Measurements from ENCODE around the gene GFAP. TPM values are rescaled to one million over a fixed set of nuclear protein-coding genes. Genes with fewer than 3 reads are reported as not detected.
A peak's percentile ranks its signal among the peaks of the same experiment; 100 is the strongest.
"Not testable (repeated sequence)": the region's sequence is repeated elsewhere in the genome, so short reads cannot be mapped to it uniquely, and the experiment has no call there.

Gene GFAP
- not detected in 2 replicates for total RNA-seq (2014; rRNA removed; shearing (Covaris generic))

DNA sequence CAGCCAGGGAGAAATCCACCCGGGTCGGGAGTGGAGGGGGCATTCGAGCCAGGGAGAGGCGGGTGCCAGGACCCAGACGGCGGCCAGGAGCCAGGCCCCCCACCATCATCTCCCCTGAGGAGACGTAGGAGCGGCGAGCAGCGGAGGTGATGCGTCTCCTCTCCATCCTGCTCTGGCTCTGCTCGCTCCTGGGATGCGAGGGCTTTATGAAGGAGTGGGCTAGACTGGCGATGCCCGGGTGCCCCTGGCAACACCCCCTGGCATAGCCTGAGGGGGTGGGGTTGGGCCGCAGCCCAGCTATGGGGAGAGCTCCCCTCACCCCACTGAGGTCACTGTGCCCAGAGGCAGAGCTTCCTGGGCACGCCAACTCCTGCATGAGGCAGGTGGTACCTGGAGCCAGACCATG lies at the start of gene GFAP:
TSS of gene GFAP (minus strand) at position 180 of the 406 bp plus-strand sequence. CDS start at position 166, 14 bp downstream.
- DNase-seq (ENCODE audit: low spot score), result no peak

DNA sequence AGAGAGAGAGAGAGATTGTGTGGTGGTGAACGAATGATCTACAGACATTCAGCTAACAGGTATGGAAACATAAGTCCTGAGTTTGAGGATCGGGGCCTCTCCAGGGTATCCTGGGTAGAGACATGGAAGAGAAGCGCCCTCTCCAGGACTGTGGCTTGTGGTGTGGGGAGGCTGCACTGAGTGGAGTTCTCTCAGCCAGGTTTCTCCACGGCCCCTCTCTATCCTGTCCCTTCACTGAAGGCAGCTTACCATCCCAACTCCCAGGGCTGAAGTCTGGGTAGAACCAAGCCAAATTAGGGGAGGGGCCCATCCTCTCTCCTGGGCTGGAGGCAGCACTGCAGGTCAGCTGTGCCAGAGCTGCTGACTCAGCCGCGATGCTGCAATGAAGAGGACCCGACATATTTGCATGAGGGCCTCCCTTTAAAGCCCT lies 46.6 kb upstream of the GFAP start:
- DNase-seq (ENCODE audit: low spot score), result no peak

DNA sequence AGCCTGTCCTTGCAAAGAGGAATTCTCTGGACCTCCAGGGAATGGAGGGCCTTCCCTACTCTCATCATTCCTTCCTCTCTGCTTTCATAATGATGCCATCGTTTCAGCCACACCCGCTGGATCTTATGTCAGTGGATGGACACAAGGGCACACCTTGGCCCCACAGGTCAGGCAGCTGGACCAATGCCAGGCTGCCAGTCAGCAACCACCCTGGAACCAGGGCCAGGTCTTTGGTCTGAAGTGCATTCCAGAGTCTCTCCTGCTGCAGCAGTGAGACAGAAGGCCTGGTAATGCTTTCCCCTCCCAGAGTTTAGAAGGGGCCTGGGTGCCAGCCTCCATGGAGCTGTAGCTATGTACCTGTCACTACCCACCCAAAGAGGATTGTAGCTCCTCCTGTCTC lies 45.4 kb upstream of the GFAP start:
- no peak for DNase-seq (ENCODE audit: low spot score)

DNA sequence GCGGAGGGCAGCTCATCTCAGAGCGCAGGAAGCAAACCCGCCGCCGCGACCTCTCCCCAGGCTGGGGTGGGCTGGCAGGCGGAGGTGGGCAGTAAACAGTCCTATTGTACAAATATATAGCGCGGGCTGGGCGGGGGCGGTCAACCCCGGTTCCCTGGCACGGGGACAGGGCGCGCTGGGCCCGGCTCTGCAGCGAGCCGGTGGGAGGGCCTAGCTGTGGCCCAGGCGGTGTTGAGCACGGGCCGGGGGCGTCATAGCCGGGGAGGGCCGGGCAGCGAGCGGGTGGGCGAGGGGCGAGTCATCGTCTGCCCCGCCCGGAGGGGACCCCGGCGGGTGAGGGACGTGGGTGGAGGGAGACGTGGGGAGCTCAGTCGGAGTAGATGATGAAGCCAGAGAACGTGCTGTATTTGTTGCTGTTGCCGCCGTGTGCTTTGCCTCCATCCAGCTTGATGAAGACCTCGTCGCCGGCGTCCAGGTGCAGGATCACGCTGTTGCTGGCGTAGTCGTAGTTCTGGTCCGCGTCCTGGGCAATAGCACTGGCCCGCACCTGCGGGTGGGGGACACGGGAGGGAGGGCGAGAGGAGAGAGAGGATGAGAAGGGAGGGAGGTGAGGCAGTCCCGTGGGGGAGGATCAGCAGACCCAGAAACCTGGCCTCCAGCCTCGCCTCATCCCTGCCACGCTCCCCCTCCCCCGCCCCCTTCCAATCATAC lies 44.7 kb upstream of the GFAP start:
- no peak for DNase-seq (ENCODE audit: low spot score)

DNA sequence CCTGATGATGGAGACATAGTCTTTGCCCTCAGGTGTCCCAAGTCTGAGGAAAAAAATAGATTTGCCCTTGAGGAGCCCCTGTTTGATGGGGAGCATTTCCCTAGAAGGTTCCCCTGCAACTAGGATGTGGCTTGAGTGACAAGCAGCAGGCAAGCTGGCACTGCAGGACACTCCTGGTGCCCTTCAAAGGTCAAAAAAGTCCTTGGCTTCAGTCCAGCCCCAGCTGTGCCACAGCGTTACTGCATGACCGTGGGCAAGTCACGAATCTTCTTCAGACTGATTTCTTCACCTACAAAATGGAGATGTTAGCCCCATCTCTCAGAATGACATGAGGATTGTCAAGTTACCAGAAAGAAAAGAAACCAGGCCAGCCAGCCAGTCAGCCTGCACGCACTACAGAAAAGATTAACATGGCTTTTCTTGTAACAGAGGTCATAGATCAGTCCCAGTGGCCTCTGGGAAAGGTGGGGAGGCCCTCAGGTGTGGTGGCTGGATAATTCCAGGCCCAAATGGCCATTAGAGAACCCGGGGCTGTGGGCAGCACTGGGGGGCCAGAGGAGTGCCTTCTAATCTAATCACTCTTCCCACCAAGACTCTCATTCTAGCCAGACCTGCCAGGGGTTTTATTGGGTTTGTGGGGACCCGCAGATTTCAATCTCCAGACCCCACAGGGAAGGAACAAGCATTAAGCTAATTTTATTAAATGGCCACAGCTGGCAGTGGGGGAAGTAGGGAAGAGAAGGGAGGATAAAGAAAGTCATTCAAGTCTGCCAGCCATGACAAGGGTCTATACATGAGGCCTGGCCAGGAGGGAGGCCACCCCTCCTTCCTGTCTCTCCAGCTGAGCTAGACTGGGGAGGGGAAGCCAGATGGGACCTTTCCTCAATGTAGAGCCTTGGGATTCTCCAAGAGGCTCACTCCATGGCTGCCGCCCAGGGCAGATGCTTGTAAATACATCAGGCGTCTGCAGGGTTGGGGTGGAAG lies 42.0 kb upstream of the GFAP start:
- no peak for DNase-seq (ENCODE audit: low spot score)

DNA sequence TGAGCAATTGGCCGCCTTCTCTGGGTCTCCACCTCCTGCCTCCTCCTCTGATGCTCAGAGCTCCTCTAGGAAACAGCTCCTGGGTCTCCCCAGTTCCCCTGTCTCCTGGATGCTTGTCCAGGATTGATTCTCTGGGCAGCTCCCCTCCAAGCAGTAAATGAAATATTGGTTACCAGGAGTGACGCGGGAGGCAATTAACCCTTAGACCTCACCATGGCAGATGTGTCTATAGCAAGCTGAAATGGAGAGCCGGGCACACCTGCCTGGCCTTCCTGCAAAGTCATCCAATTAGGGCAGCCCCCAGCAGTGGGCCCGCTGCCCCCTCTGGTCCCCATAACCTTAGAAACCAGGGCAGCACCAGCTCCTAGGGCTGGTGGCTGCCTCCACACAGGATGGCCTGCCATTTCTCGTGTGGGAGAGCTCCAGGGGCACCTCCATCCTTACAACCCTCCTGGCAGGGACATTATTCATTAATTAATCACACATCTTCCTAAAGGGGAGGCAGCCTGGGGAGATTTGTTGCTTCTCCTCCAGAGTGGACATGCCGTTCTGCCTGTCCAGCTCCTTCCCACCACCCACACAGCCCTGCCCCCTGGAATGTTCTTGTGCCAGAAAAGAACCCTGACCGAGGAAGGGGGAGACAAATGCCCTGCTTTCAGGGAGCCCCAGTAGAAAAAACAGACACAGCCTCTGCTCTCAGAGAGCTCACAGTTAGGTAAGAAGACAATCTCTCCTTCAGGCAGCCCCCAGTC lies 40.5 kb upstream of the GFAP start:
- no peak for DNase-seq (ENCODE audit: low spot score)

DNA sequence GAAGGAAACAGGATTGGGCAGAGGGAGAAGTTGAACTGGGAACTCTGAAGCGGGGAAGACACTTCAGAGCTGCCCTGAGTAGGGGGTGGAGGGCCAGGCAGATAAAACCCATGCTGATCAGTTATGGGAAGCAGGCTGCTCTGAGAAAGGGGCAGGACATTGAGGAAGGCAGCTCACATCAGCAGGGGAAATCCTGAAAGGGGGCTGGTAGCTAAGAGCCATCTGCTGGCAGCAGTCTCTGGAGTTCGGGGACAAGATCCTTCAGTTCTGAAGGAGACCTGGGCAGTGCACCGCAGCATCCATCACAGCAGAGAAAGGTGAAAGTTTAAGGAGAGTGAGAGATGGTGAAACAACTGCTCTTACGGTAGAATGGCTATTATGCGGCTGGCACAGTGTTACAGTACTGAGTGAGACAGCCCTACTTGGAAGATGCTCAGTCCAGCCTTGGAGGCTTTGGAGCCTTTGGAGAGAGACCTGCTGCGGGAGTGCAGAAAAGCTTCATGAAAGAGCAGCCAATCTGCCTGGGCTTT lies 37.7 kb upstream of the GFAP start:
- no peak for DNase-seq (ENCODE audit: low spot score)

DNA sequence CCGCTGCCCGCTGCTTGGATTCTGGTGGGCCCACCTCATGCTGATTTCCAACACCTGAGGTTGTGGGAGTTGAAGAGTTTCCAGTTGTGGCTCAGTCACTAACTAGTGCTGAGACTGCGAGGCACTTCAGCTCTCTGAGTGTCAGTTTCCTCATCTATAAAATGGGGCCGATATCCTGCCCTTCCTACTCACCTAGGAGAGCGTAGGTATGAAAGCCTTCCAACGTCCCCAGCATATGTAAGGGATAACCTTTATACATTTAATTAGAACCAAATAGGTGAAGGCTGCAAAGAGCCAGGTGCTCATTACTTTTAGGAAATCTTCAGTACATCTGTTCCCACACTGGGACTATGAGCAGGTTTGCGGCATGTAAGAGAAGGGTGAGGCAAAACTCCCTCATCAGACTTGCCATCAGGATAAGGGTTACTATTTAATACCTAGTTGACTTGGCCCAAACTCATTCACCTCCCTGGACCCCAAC lies 33.1 kb upstream of the GFAP start:
- no peak for DNase-seq (ENCODE audit: low spot score)

DNA sequence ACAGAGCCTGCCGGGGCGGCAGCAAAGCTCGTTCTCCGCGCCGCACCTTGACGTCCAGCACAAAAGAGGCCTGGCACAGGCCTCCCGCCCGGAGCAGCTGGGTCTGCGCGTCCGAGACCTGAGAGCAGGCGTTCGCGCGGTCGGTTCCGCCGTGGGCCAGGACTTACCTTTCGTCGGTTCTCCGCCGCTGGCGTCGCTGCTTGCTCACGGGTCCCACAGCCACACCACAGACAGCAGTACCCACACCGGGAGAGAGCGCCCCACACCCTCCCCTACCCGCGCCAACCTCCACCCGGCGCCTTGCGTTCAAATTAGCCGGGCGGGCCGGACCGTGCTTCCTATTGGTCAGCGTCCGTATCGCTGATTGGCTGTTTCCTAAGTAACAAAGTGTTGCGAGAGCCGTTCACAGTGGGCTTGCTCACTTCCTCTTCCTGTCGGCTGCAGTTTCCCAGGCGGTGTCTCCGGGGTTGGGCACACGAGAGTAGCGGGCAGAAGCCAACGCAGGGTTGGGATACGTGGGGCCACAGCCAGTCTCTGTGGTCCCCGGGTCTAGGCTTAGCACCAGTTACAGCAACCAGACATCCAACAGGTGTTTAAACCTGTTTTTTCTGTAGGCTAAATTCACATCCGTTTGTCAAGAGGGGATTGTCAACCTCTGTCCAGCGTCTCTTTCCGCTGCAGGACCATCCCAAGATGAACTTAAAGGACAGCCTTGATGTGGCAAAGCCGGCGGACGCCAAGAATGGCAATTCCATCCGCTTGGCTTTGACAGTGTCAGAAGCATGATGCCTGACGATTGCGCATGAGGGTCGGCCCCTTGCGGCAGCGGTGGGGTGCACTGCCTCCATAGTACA lies 32.4 kb upstream of the GFAP start, which contains the start of gene KIF18B:
TSS of gene KIF18B (minus strand) at position 313 of the 854 bp plus-strand sequence. CDS start 11,429 bp downstream, outside the sequence.
- peak; percentile 99 for DNase-seq (ENCODE audit: low spot score)

DNA sequence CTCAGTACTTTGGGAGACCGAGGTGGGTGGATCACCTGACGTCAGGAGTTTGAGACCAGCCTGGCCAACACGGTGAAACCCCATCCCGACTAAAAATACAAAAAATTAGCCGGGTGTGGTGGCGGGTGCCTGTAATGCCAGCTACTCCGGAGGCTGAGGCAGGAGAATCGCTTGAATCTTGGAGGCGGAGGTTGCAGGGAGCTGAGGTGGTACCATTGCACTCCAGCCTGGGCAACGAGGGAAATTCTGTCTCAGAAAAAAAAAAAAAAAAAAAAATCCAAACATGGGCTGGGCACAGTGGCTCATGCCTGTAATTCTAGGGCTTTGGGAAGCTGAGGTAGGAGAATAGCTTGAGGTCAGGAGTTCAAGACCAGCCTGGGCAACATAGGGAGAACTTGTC lies 30.4 kb upstream of the GFAP start:
- DNase-seq (ENCODE audit: low spot score), result not testable (repeated sequence)

DNA sequence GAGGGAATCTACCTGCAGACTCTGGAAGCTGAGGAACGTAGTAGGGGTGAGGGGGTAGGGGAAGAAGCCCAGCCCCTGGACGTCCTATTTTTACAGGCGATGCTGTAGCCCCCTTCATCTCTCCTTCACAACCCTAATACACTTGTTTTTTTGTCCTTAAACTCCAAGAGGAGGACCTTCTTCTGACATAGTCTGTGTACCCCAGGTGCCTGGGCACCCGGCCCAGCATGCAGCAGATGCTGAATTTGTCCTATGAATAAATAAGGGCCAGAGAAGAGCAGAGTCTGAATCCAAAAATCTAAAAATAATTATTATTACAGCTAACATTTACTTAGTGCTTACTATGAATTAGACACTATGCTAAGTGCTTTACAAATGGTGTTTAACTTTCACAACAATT lies 27.2 kb upstream of the GFAP start:
- no peak for DNase-seq (ENCODE audit: low spot score)

DNA sequence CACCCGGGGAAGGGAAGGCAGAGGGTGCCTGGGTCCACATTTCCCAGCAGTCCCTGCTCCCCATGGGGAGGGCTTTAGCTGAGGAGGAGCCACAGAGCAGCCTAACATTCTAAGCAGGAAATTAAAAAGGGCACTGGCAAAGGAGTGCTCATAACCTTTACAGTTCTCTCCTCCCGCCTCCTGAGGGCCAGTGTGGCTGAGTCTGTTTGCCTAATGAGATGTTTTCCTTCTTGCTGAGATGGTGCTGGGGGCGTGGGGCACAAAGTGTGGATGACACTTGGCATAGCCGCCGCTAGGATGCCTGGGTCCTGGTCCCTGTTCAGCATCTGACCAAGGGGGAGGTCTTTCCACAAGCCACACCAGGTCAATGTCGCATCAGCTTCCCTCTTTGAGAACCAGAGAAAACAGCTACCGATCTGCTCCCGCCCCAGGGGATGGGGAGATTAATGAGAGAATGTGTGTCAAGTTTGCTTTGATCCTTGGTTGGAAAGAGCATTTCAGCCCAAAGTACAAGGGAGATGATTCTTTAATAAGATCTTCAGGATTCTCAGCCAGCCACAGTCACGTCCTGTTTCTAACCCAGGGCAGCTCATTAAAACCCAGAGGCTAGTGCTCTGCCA lies 26.5 kb upstream of the GFAP start:
- DNase-seq (ENCODE audit: low spot score), result peak; percentile 59

DNA sequence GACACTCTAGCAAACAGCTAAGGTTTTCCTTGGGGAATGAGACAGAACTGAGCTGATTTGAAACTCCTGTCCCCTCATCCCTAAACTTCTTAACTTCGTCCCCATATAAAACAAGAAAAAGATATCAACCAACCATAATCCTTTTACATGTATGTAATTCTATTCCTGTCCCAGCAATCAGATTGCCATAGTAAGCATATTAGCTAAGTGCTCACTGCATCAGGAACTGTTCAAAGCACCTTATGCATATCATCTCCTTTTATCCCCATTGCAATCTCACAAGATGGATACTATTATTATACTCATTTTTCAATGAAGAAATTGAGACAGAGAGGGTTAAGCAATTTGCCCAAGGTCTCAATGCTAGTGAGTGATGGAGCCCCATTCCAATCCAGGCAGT lies 25.5 kb upstream of the GFAP start:
- no peak for DNase-seq (ENCODE audit: low spot score)

DNA sequence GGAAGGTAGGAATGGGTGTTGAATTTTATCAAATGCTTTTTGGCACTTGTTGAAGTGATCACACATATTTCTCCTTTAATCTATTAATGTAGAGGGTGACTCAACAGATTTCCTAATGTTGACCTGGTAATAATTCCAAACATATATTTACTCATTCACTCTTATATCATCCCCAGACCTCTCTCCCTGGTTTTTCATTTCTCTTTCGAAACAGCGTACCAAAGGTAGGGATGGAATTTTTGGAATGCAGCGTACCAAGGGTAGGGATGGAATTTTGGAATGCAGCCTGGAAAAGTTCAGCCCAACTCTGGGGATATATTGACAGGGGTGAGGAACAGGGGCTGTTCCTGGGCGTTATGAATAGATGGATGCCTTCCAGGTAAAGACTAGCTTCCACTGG lies 25.0 kb upstream of the GFAP start:
- DNase-seq (ENCODE audit: low spot score), result peak; percentile 63

DNA sequence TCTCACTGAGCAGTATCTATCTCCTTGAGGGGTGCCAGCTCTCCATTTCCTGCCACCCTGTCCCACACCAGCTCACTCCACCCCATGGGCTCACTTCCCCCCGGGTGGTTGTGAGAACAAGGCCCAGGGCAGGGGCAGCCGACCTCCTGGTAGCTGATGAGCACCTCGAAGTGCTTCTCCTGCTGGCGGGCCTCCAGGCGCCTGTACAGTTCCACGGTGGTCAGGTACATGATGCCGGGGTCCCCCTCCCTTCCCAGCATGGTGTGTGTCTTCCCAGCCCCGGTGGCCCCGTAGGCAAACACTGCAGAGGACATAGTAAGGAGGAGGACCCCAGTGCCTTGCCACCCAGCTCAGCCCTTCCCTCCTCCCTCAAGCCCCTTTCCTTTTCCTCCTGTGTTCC lies 19.8 kb upstream of the GFAP start:
- DNase-seq (ENCODE audit: low spot score), result no peak

DNA sequence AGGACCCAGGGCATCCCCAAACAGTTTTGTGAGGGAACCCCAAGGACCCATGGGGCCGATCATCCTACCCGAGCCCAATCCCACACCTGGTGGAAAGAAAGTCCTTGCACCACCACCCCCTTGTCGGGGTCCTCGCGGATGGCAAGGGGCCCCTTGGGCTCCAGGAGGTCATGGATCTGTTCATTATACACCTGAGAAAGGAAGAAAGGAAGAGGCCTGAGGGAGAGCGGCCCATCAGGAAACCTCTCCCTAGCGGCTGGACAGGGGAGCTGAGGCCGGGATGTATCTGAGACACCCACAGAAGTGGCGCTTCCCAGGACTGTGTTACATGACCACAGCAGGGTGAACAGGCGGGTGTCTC lies 19.4 kb upstream of the GFAP start:
- no peak for DNase-seq (ENCODE audit: low spot score)

DNA sequence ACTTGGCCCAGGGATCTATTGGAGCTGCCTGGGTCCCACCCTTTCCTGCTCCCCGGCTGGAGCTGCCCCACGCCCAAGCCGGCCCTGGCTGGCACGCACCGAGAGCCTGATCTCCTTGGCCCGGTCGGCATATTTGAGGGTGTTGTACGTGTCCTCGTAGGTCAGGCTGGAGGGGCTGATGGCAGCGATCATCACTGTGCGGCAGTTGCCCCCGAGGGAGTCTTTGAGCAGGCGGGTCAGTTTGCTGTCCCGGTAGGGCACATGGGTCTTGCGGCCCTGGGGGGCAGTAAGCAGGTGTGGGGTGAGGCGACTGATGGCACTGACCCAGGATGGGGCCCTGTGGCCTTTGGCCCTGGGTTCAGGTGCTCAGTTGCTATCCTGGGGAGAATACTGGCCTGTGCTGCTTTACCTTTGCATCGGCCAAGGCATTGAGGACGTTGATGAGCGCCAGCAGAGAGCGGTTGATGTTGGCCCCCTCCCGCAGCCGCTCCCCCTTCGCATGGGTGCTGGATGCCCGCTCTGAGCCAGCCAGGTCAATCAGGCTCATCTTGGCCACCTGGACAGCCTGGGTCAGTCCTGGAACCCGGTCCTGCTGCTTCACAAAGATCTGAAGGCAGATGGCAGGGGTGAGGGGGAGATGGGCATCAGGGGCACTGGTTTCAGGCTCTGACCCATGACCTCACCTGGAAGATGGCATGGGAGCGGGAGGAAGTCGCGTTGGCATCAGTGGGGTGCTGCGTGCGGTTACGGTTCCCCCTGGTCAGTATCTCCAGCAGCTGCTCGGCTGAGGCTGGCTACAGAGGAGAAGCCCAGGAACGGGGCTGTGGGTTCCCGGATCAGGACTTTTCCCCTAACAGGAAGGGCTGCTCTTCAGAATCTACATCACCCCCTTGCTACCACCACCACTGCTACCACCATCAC lies 18.8 kb upstream of the GFAP start:
- DNase-seq (ENCODE audit: low spot score), result no peak

DNA sequence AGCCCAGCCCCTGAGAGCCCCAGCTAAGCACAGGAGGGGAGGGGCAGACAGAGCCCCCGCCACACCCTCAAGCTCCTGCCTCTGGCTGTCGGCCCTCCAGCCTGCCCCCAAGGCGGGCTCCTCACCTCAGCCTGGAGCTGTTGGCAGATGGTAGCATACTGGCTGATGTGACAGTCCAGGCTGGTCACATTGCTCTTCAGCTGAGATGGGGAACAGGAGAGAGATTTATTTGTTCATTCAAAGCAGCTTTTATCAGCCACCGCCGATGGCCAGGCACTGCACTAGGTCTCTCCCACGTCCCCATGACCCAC lies 17.4 kb upstream of the GFAP start:
- no peak for DNase-seq (ENCODE audit: low spot score)

DNA sequence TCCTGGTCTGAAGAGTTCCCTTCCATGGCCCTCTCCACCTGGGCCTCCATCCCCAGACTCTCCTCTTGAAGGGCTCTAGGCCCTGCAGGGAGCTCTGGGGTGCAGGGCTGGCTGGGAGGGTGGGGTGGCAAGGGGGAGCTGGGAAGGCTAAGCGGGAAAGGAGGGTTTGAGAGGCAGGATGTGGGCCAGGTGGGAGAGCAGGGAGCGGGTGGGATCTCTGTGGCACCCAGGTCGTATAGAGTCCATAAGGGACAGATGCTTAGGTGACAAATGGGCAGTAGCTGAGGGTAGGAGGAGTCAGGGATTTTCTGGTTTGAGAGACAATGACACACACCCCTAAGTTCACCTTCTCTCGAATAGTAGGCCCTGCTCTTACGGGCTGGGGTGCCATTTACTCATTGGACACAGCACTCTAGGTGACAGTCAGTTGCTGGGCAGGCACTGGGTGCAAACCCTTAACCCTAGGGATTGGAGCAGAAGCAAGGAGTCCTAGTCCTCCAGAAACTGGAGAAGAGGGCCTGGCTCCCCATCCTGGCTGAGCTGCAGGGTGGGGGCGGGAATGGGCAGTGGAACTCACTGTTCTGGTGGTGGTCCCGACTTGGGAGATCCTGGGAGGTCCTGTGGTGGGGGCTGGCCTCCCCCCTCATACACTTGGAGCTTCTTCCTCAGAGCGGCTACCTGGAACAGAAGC lies 16.9 kb upstream of the GFAP start:
- DNase-seq (ENCODE audit: low spot score), result no peak

Measured in A172 (cell line).